LNCaP clone FGC (cell line): Measurements from ENCODE around the gene LAMA2.

Experiments
- DNase-seq: peaks from one replicate; pipeline ENCODE4 v3.0.0-alpha.2; 2011; ENCODE audit warnings: low read depth
- H3K4me3 ChIP-seq: 2 replicates; pipeline ENCODE4 v1.5.1; 2011; ENCODE audit warnings: mild to moderate bottlenecking, low read depth, low read length, control low read depth
- CTCF ChIP-seq: IDR thresholded peaks from 2 replicates; pipeline ENCODE4 v1.5.1; 2012; ENCODE audit warnings: mild to moderate bottlenecking; ENCODE audit not compliant: control insufficient read depth, insufficient read depth; ENCODE audit errors: extremely low read depth

LAMA2 gene

GRCh38 chr6:128993166-128993565, 110.2 kb downstream of the LAMA2 start:
- no peak for TF ChIP-seq CTCF
- H3K4me3 ChIP-seq, result no peak overlapping the region
- DNase-seq, result no peak

- no peak for DNase-seq
- H3K4me3 ChIP-seq, result no peak overlapping the region
- TF ChIP-seq CTCF, result no peak
These were observed 114.9 kb downstream of the LAMA2 start for GRCh38 chr6:128997880-128998279.

GRCh38 chr6:129006724-129007514, 124.0 kb downstream of the LAMA2 start:
- TF ChIP-seq CTCF, result no peak
- no peak overlapping the region for H3K4me3 ChIP-seq
- DNase-seq, result no peak

- no peak for TF ChIP-seq CTCF
- H3K4me3 ChIP-seq, result no peak overlapping the region
- no peak for DNase-seq
These were observed 124.9 kb downstream of the LAMA2 start for GRCh38 chr6:129007701-129008373.

GRCh38 chr6:129008591-129008990, 125.7 kb downstream of the LAMA2 start:
- H3K4me3 ChIP-seq, result no peak overlapping the region
- no peak for DNase-seq
- no peak for TF ChIP-seq CTCF

- H3K4me3 ChIP-seq, result no peak overlapping the region
- no peak for DNase-seq
- TF ChIP-seq CTCF, result no peak
These were observed 126.9 kb downstream of the LAMA2 start for GRCh38 chr6:129009851-129010250.
